HepG2 (cell line): ENCODE measurements around the gene NELL1. TPM values are rescaled to one million over a fixed set of nuclear protein-coding genes. Genes with fewer than 3 reads are reported as not detected.

Experiments used
- ATAC-seq: fragments of 200-7000 bp; cut with Tn5 transposase; 3 replicates; pipeline ENCODE4 v1.9.1; 2020; ENCODE audit warnings: mild to moderate bottlenecking, moderate library complexity
- BruUV-seq: library from RNA; stranded (reverse); fragments of 400-500 nt; replicated peaks from 2 replicates; lab custom pipeline; 2021; lab: Mats Ljungman, UMichigan
- CTCF ChIA-PET: fragments of 300-600 bp; formaldehyde crosslinking; extraction: SDS; loops from one replicate; lab custom pipeline; 2021; ENCODE audit warnings: low total read pairs, inconsistent platforms, low intra/inter-chr PET ratio; lab: Yijun Ruan, JAX
- POLR2A ChIA-PET: fragments of 350-600 bp; sonication (Branson Sonifier 250); formaldehyde crosslinking; loops from one replicate; lab custom pipeline; 2020; ENCODE audit warnings: antibody characterized with exemption, inconsistent platforms; lab: Yijun Ruan, JAX
- DNase-seq: peaks from one replicate; pipeline ENCODE4 v3.0.0-alpha.2; 2015; ENCODE audit warnings: low spot score
- FAIRE-seq: peaks from 3 replicates; lab custom pipeline; 2011; peaks lifted over from hg19 to GRCh38; lab: Jason Lieb, UNC
- H2AFZ ChIP-seq: one replicate; pipeline ENCODE4 v1.6.1; 2011; ENCODE audit warnings: low read length, inconsistent platforms
- H3K27ac ChIP-seq: fragments of 300-600 bp; 3 replicates; pipeline ENCODE4 v1.8.0; 2011; ENCODE audit warnings: mixed run types, mild to moderate bottlenecking, mixed read lengths, low read length, inconsistent platforms; ENCODE audit not compliant: insufficient read depth; ENCODE audit errors: extremely low read length
- H3K27me3 ChIP-seq, 2 experiments: fragments of 200-600 bp in 1 of 2; 2 replicates in 1 of 2; 3 replicates in 1 of 2; pipeline versions ENCODE4 v1.6.0 to v1.8.0; 2011; ENCODE audit warnings: low read length in 2 of 2, mild to moderate bottlenecking in 2 of 2, moderate library complexity in 2 of 2, inconsistent platforms in 1 of 2; ENCODE audit not compliant: insufficient read depth in 2 of 2, control insufficient read depth in 1 of 2
- H3K36me3 ChIP-seq, 2 experiments: fragments of 200-600 bp in 1 of 2; replicated peaks in 1 of 2; 2 replicates in 1 of 2; 3 replicates in 1 of 2; pipeline versions ENCODE4 v1.5.1 to v1.8.0; 2011; ENCODE audit warnings: low read length in 2 of 2, inconsistent platforms in 1 of 2; ENCODE audit not compliant: insufficient read depth in 2 of 2, control insufficient read depth in 1 of 2
- H3K4me1 ChIP-seq: 2 replicates; pipeline ENCODE4 v1.5.1; 2012; ENCODE audit warnings: low read length, inconsistent platforms; ENCODE audit not compliant: insufficient read depth
- H3K4me2 ChIP-seq: 2 replicates; pipeline ENCODE4 v1.6.0; 2011; ENCODE audit warnings: low read depth, low read length, inconsistent platforms
- H3K4me3 ChIP-seq, 3 experiments: fragments of 200-600 bp in 1 of 3; sonication (generic), shearing (Covaris generic) in 1 of 3; replicated peaks in 1 of 3; 2 replicates each; pipeline ENCODE4 v1.5.1; 2011 to 2016; ENCODE audit warnings: low read length in 3 of 3, inconsistent platforms in 2 of 3, low read depth in 2 of 3, mild to moderate bottlenecking in 2 of 3, control low read depth in 1 of 3, mixed read lengths in 1 of 3; ENCODE audit not compliant: insufficient read depth in 1 of 3
- H3K79me2 ChIP-seq: one replicate; pipeline ENCODE4 v1.6.1; 2011; ENCODE audit warnings: low read length, inconsistent platforms; ENCODE audit not compliant: insufficient read depth
- H3K9ac ChIP-seq: 2 replicates; pipeline ENCODE4 v1.6.0; 2011; ENCODE audit warnings: mild to moderate bottlenecking, low read depth, low read length, inconsistent platforms; ENCODE audit not compliant: insufficient read depth
- H3K9me3 ChIP-seq: 2 replicates; pipeline ENCODE4 v1.5.1; 2012; ENCODE audit warnings: mild to moderate bottlenecking, low read length
- H4K20me1 ChIP-seq: 2 replicates; pipeline ENCODE4 v1.6.0; 2011; ENCODE audit warnings: inconsistent platforms, mild to moderate bottlenecking, low read length, moderate library complexity; ENCODE audit not compliant: insufficient read depth
- ATF7-NPFF ChIP-seq: sonication (generic); formaldehyde crosslinking; IDR thresholded peaks from 2 replicates; pipeline ENCODE4 v1.8.1; 2023; ENCODE audit warnings: mild to moderate bottlenecking, low read depth, missing genetic modification reagents, moderate library complexity
- BRCA1 ChIP-seq: sonication (generic); formaldehyde crosslinking; IDR thresholded peaks from 2 replicates; pipeline ENCODE4 v1.4.0; 2020; ENCODE audit warnings: missing genetic modification reagents
- E2F2 ChIP-seq: sonication (generic); formaldehyde crosslinking; IDR thresholded peaks from 2 replicates; pipeline ENCODE4 v1.4.0; 2020; ENCODE audit warnings: missing genetic modification reagents, borderline replicate concordance
- ELK4 ChIP-seq: sonication (generic); formaldehyde crosslinking; IDR thresholded peaks from 2 replicates; pipeline ENCODE4 v1.9.0; 2021; ENCODE audit warnings: missing genetic modification reagents, borderline replicate concordance
- FOXA1 ChIP-seq, 2 experiments: fragments of 450-650 bp in 1 of 2; sonication (generic) in 1 of 2; formaldehyde crosslinking in 1 of 2; IDR thresholded peaks; 2 replicates each; pipeline versions ENCODE4 v1.4.0 to v1.6.1; 2016 to 2020; ENCODE audit warnings: missing genetic modification reagents in 1 of 2
- FOXP1 ChIP-seq, 2 experiments: fragments of 450-650 bp in 1 of 2; IDR thresholded peaks; 2 replicates each; pipeline ENCODE4 v1.6.1; 2017 to 2018; ENCODE audit warnings: antibody characterized with exemption in 1 of 2
- ISX ChIP-seq: sonication (generic); formaldehyde crosslinking; conservative IDR thresholded peaks from 2 replicates; pipeline ENCODE4 v1.5.0; 2020; ENCODE audit warnings: missing genetic modification reagents
- KDM6A ChIP-seq: IDR thresholded peaks from 2 replicates; pipeline ENCODE4 v1.6.1; 2016; ENCODE audit warnings: low read depth
- MATR3 ChIP-seq: sonication (generic); formaldehyde crosslinking; IDR thresholded peaks from 2 replicates; pipeline ENCODE4 v1.4.0; 2020; ENCODE audit warnings: missing genetic modification reagents
- MXD1 ChIP-seq: sonication (generic); formaldehyde crosslinking; IDR thresholded peaks from 2 replicates; pipeline ENCODE4 v1.4.0; 2020; ENCODE audit warnings: mild to moderate bottlenecking, missing genetic modification reagents
- TERF1 ChIP-seq: sonication (generic); formaldehyde crosslinking; IDR thresholded peaks from 2 replicates; pipeline ENCODE4 v1.8.0; 2022; ENCODE audit warnings: mild to moderate bottlenecking, missing genetic modification reagents, moderate library complexity
- THAP11 ChIP-seq: IDR thresholded peaks from 2 replicates; pipeline ENCODE4 v1.6.1; 2016; ENCODE audit warnings: missing biosample characterization, missing genetic modification reagents
- ZEB1 ChIP-seq: IDR thresholded peaks from 2 replicates; pipeline ENCODE4 v1.6.1; 2012; ENCODE audit warnings: mild to moderate bottlenecking, low read depth, inconsistent platforms; ENCODE audit not compliant: insufficient replicate concordance
- ZNF264 ChIP-seq: sonication (generic); formaldehyde crosslinking; IDR thresholded peaks from 2 replicates; pipeline ENCODE4 v1.4.0; 2020; ENCODE audit warnings: missing genetic modification reagents
- ZNF850 ChIP-seq: sonication (generic); formaldehyde crosslinking; conservative IDR thresholded peaks from 2 replicates; pipeline ENCODE4 v1.9.0; 2021; ENCODE audit warnings: mild to moderate bottlenecking, missing genetic modification reagents
- WGBS: methylation state at CpG from one replicate; pipeline ENCODE4 v1.1.6; 2017; ENCODE audit warnings: low lambda C conversion rate; 5-methylcytosine and 5-hydroxymethylcytosine counted together
- in situ Hi-C: cut with HindIII; loops from 2 replicates; pipeline ENCODE4 v1.10.0; 2017; ENCODE audit warnings: low pct_unique_long_range_greater_than_20kb; ENCODE audit not compliant: extremely low pct_ligation_motif_present
- intact Hi-C: fragments of 100-400 bp; cut with micrococcal nuclease; formaldehyde crosslinking; loops from one replicate; pipeline ENCODE4 v1.10.0; 2022; ENCODE audit not compliant: unreplicated experiment
- polyA plus RNA-seq, 8 experiments: library from polyadenylated mRNA; depleted of rRNA in 3 of 8; stranded (reverse) in 7 of 8; unstranded in 1 of 8; fragments of >200 nt; fragmentation: Illumina TruSeq in 4 of 8; extraction: Trizol in 4 of 8; gene quantifications; 2 replicates each; pipeline versions ENCODE4 v1.2.1 to v1.2.3, GENCODE V29; 2011 to 2016; ENCODE audit warnings: low read depth in 4 of 8, missing spikeins in 1 of 8, mixed read lengths in 1 of 8; ENCODE audit not compliant: insufficient read depth in 1 of 8
- total RNA-seq, 5 experiments: library from RNA; depleted of rRNA; stranded (reverse); fragments of >200 nt; fragmentation: Illumina TruSeq; extraction: Trizol; gene quantifications; 2 replicates each; pipeline ENCODE4 v1.2.3, GENCODE V29; 2016; ENCODE audit warnings: low read depth in 1 of 5

Gene NELL1
- total and polyA plus RNA-seq, 2 of the 13 experiments (the other 11 are each of a cell fraction or from before 2014, with no cell fraction given): not detected

GRCh38 chr11:20676658-20677057 lies 7.3 kb downstream of the NELL1 start:
- Histone ChIP-seq H3K27ac (no peak overlapping the region), H4K20me1 (no peaks in the 10 kb centered on the region), H3K4me1 (no peaks in the 10 kb centered on the region), H3K9me3 (no peaks in the 10 kb centered on the region), H3K27me3 (peaks cover 0 to 12% of the 10 kb centered on the region in 2 experiments; a peak in 3 of 5 replicates), H3K36me3 (no peaks in the 10 kb centered on the region), H3K4me2 (no peak overlapping the region), H3K4me3 (no peak overlapping the region), H3K9ac (no peak overlapping the region), H2AFZ (no peak overlapping the region), H3K79me2 (no peaks in the 10 kb centered on the region)
- DNase-seq: no peak
- no TSS peak for BruUV-seq
- POLR2A ChIA-PET: no interaction called here
- CTCF ChIA-PET: no interaction called here
- no peak for FAIRE-seq
- in situ Hi-C loops: no loop called here
- no peak for ATAC-seq
- TF ChIP-seq ZEB1 (no peak), ELK4 (CRISPR knock-in tag) (no peak), KDM6A (no peak), ISX (no peak), FOXP1 (IDR thresholded peaks at IDR 0.05) (no peak), FOXP1 (CRISPR knock-in tag; IDR thresholded peaks at IDR 0.05) (no peak), ZNF264 (no peak), BRCA1 (CRISPR knock-in tag) (no peak), THAP11 (CRISPR knock-in tag) (no peak), MATR3 (CRISPR knock-in tag) (no peak), TERF1 (CRISPR knock-in tag) (no peak), MXD1 (CRISPR knock-in tag) (no peak), FOXA1 (IDR thresholded peaks at IDR 0.05) (no peak), FOXA1 (CRISPR knock-in tag; IDR thresholded peaks at IDR 0.05) (no peak), ATF7-NPFF (CRISPR knock-in tag) (no peak), E2F2 (CRISPR knock-in tag) (no peak), ZNF850 (CRISPR knock-in tag) (no peak)
- intact Hi-C loops: no loop called here
- 6% methylated on average over 2 of the region's 2 CpGs for WGBS
